Measurements from ENCODE around the gene STXBP4. TPM values are rescaled to one million over a fixed set of nuclear protein-coding genes. Genes with fewer than 3 reads are reported as not detected.

STXBP4 gene
- polyA plus RNA-seq, 1 experiment: 9.7 TPM

- ChIA-PET CTCF (interaction anchor here (0.6 to 3.3 kb wide), 3 partner anchors 20 to 766 kb away, joined by 3 to 31 read pairs (median 22); no protein-coding TSS in a partner anchor), POLR2A (no interaction called here)
- Histone ChIP-seq H3K27ac (ENCODE audit: low read depth, low read length) (no peak overlapping the region), H3K27me3 (ENCODE audit: control insufficient read depth, insufficient read depth, low read length) (no peaks in the 10 kb centered on the region), H3K4me3 (ENCODE audit: low read depth, low read length) (no peak overlapping the region), H3K9me3 (ENCODE audit: control insufficient read depth, insufficient read depth, low read length) (no peaks in the 10 kb centered on the region; the same call in 1 of the 2 replicates)
- DNase-seq (ENCODE audit: low read depth, low spot score): no peak
- no peak for TF ChIP-seq CTCF (IDR thresholded peaks at IDR 0.05; ENCODE audit: low read depth, low read length)
These were observed 3.3 kb downstream of the STXBP4 start for GRCh38 chr17:54971901-54972300.

GRCh38 chr17:54972406-54973138 is 4.0 kb downstream of the STXBP4 start:
- ChIA-PET CTCF (interaction anchor here (0.6 to 2.5 kb wide), 2 partner anchors 21 to 765 kb away, joined by 3 to 31 read pairs; no protein-coding TSS in a partner anchor), POLR2A (no interaction called here)
- H3K4me3 ChIP-seq (ENCODE audit: low read depth, low read length): no peak overlapping the region
- no peak for TF ChIP-seq CTCF (IDR thresholded peaks at IDR 0.05; ENCODE audit: low read depth, low read length)
- no peak overlapping the region for H3K27ac ChIP-seq (ENCODE audit: low read depth, low read length)
- DNase-seq (ENCODE audit: low read depth, low spot score): no peak
- no peaks in the 10 kb centered on the region; the same call in 1 of the 2 replicates for H3K9me3 ChIP-seq (ENCODE audit: control insufficient read depth, insufficient read depth, low read length)
- H3K27me3 ChIP-seq (ENCODE audit: control insufficient read depth, insufficient read depth, low read length): no peaks in the 10 kb centered on the region

GRCh38 chr17:54974759-54975158 is 6.2 kb downstream of the STXBP4 start:
- Histone ChIP-seq H3K27me3 (ENCODE audit: control insufficient read depth, insufficient read depth, low read length) (no peaks in the 10 kb centered on the region), H3K4me3 (ENCODE audit: low read depth, low read length) (no peak overlapping the region), H3K27ac (ENCODE audit: low read depth, low read length) (no peak overlapping the region), H3K9me3 (ENCODE audit: control insufficient read depth, insufficient read depth, low read length) (no peaks in the 10 kb centered on the region)
- no peak for TF ChIP-seq CTCF (IDR thresholded peaks at IDR 0.05; ENCODE audit: low read depth, low read length)
- CTCF ChIA-PET: no interaction called here
- no peak for DNase-seq (ENCODE audit: low read depth, low spot score)
- POLR2A ChIA-PET: no interaction called here

GRCh38 chr17:54976316-54976715 is 7.8 kb downstream of the STXBP4 start:
- Histone ChIP-seq H3K27ac (ENCODE audit: low read depth, low read length) (no peak overlapping the region), H3K9me3 (ENCODE audit: control insufficient read depth, insufficient read depth, low read length) (no peaks in the 10 kb centered on the region), H3K4me3 (ENCODE audit: low read depth, low read length) (no peak overlapping the region), H3K27me3 (ENCODE audit: control insufficient read depth, insufficient read depth, low read length) (no peaks in the 10 kb centered on the region)
- DNase-seq (ENCODE audit: low read depth, low spot score): no peak
- CTCF ChIA-PET: no interaction called here
- POLR2A ChIA-PET: no interaction called here
- no peak for TF ChIP-seq CTCF (IDR thresholded peaks at IDR 0.05; ENCODE audit: low read depth, low read length)

- Histone ChIP-seq H3K27me3 (ENCODE audit: control insufficient read depth, insufficient read depth, low read length) (no peaks in the 10 kb centered on the region), H3K4me3 (ENCODE audit: low read depth, low read length) (no peak overlapping the region), H3K27ac (ENCODE audit: low read depth, low read length) (no peak overlapping the region), H3K9me3 (ENCODE audit: control insufficient read depth, insufficient read depth, low read length) (no peaks in the 10 kb centered on the region)
- TF ChIP-seq CTCF (IDR thresholded peaks at IDR 0.05; ENCODE audit: low read depth, low read length): no peak
- ChIA-PET POLR2A (no interaction called here), CTCF (interaction anchor here (4.5 kb wide), 1 partner anchor 15 kb away, joined by 37 read pairs; no protein-coding TSS in a partner anchor)
- DNase-seq (ENCODE audit: low read depth, low spot score): no peak
These were observed 9.2 kb downstream of the STXBP4 start for GRCh38 chr17:54977744-54978143.
